Activated naive CD8-positive, alpha-beta T cell treated with anti-CD3 and anti-CD28 coated beads, Interleukin-2, amount 10 ng/mL, durations not matched to agents 7 days and 5 days (primary cell): ENCODE data around the gene ABCB1. TPM values are rescaled to one million over a fixed set of nuclear protein-coding genes. Genes with fewer than 3 reads are reported as not detected.

Experiments
- ATAC-seq: fragments of 150-1000 bp; cut with Tn5 transposase; one replicate; pipeline ENCODE4 v1.10.0; 2021; ENCODE audit warnings: low read depth, moderate library complexity
- POLR2A ChIA-PET: fragments of 350-600 bp; sonication (Branson Sonifier 250); formaldehyde crosslinking; loops from one replicate; lab custom pipeline; 2021; ENCODE audit warnings: antibody characterized with exemption; lab: Charles Lee
- DNase-seq: peaks from one replicate; pipeline ENCODE4 v3.0.0; 2021
- H3K27ac Mint-ChIP-seq: one replicate; pipeline ENCODE4 v1.8.0; 2022; ENCODE audit warnings: mild to moderate bottlenecking, mixed read lengths
- H3K27me3 Mint-ChIP-seq: one replicate; pipeline ENCODE4 v1.8.0; 2022; ENCODE audit warnings: mild to moderate bottlenecking, moderate library complexity, mixed read lengths
- H3K36me3 Mint-ChIP-seq: one replicate; pipeline ENCODE4 v1.8.0; 2021; ENCODE audit warnings: mild to moderate bottlenecking, mixed read lengths
- H3K4me1 Mint-ChIP-seq: one replicate; pipeline ENCODE4 v1.8.0; 2021; ENCODE audit warnings: mixed read lengths
- H3K4me3 Mint-ChIP-seq: one replicate; pipeline ENCODE4 v1.8.0; 2022; ENCODE audit warnings: mild to moderate bottlenecking, moderate library complexity, mixed read lengths
- H3K9me3 Mint-ChIP-seq: one replicate; pipeline ENCODE4 v1.8.0; 2021; ENCODE audit warnings: mixed read lengths
- total RNA-seq, 2 experiments: library from RNA; stranded (reverse); gene quantifications; one replicate each; pipeline ENCODE4 v1.2.3, GENCODE V29; 2021

Gene ABCB1
- total RNA-seq: 10 to 100 TPM; 30.8 to 35.0 TPM

DNA sequence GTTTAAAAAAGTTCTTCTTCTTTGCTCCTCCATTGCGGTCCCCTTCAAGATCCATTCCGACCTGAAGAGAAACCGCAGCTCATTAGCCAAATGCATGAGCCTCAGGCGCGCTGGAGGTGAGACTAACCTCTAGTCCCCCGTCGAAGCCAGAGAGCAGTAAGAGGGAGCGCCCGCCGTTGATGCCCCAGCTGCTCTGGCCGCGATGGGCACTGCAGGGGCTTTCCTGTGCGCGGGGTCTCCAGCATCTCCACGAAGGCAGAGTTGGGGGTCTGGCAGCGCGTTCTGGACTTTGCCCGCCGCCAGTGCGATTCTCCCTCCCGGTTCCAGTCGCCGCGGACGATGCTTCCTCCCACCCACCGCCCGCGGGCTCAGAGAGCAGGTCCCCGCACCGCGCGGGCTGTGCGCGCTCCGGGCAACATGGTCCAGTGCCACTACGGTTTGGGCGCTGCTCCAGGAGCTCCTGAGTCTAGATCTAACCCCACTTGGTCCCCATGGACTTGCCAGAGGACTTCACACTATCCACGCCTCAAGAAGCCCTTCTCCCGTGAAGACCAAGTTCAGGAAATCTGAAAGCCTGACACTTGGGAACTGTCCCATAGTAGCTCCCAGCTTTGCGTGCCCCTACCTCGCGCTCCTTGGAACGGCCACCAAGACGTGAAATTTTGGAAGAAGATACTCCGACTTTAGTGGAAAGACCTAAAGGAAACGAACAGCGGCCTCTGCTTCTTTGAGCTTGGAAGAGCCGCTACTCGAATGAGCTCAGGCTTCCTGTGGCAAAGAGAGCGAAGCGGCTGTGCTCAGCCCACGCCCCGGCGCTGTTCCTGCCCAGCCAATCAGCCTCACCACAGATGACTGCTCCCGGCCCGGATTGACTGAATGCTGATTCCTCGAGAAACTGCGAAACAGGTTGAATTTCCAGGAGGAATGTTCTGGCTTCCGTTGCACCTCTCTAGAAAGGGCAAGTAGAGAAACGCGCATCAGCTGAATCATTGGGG lies at the start of gene ABCB1:
Gene ABCB1 (minus strand): TSS at position 755 of the 995 bp plus-strand sequence. CDS start 700 bp downstream, at position 55.
- DNase-seq (peak; percentile 57), ATAC-seq (peak; percentile 87)
- POLR2A ChIA-PET: interaction anchor here (1.0 to 2.2 kb wide), 4 partner anchors 9 to 381 kb away, joined by 3 to 13 read pairs (median 3); partner anchors contain the start of genes DBF4, RUNDC3B, SLC25A40 and TMEM243
- Mint-ChIP-seq H3K27ac (peak within 1 kb of the TSS; percentile 67), H3K4me1 (peaks cover 10% of the 10 kb centered on the region), H3K27me3 (peaks cover 14% of the 10 kb centered on the region), H3K4me3 (peak within 1 kb of the TSS; percentile 64), H3K36me3 (no peaks in the 10 kb centered on the region), H3K9me3 (no peaks in the 10 kb centered on the region)

DNA sequence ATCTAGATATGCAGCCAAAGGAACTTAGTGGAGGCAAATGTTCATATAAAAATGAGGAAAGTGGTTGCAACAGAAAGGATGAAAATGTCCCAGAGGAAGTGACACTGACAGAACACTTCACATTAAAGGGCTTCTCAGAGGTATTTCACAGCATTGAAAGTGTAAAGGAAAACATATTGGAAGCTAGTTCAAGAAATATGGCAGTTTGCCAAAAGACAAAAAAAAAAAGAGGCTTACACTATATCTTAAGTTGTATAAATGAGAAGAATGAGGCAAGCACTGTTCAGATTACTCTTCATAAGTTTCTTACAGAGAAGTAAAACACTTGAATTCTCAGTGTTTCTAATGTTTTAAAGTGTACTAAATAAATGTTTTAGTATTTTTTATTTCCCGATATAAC lies 47.6 kb upstream of the ABCB1 start:
- no peaks in the 10 kb centered on the region for H3K36me3 Mint-ChIP-seq
- no peak overlapping the region for H3K27ac Mint-ChIP-seq
- ATAC-seq (no peak), DNase-seq (no peak)
- H3K4me3 Mint-ChIP-seq: no peak overlapping the region
- H3K4me1 Mint-ChIP-seq: no peaks in the 10 kb centered on the region
- H3K9me3 Mint-ChIP-seq: no peaks in the 10 kb centered on the region
- POLR2A ChIA-PET: no interaction called here
- no peaks in the 10 kb centered on the region for H3K27me3 Mint-ChIP-seq

GRCh38 chr7:87645446-87645845 lies 44.8 kb upstream of the ABCB1 start:
- POLR2A ChIA-PET: no interaction called here
- H3K27ac Mint-ChIP-seq: no peak overlapping the region
- H3K27me3 Mint-ChIP-seq: no peaks in the 10 kb centered on the region
- no peak overlapping the region for H3K4me3 Mint-ChIP-seq
- no peaks in the 10 kb centered on the region for H3K9me3 Mint-ChIP-seq
- H3K4me1 Mint-ChIP-seq: no peaks in the 10 kb centered on the region
- no peak for ATAC-seq
- no peaks in the 10 kb centered on the region for H3K36me3 Mint-ChIP-seq
- DNase-seq: no peak

DNA sequence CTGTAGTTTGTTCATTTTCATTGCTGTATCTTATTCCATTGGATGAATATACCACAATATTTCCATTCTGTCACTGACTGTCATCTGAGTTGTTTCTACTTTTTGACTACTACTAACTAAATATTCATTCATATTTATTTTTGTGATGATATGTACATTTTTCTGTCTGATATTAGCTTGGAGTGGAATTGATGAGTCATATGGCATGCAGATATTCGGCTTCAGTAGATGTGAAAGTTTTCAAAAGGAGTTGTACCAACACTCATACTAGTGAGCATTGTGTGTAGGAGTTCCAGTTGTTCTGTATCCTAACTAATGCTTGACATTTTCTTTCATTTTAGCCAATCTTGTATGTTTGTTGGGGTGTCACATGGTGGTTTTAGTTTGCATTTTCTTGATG lies 35.2 kb upstream of the ABCB1 start:
- H3K27me3 Mint-ChIP-seq: peaks cover 4% of the 10 kb centered on the region

GRCh38 chr7:87628780-87629569 lies 28.3 kb upstream of the ABCB1 start:
- H3K27ac Mint-ChIP-seq: no peak overlapping the region

More for the DNA sequence above, 35.2 kb upstream of the ABCB1 start:
- H3K9me3 Mint-ChIP-seq: peaks cover 6% of the 10 kb centered on the region
- H3K4me1 Mint-ChIP-seq: no peaks in the 10 kb centered on the region
- DNase-seq (no peak), ATAC-seq (no peak)
- POLR2A ChIA-PET: no interaction called here
- no peak overlapping the region for H3K27ac Mint-ChIP-seq
- peaks cover 2% of the 10 kb centered on the region for H3K36me3 Mint-ChIP-seq
- no peak overlapping the region for H3K4me3 Mint-ChIP-seq

GRCh38 chr7:87627634-87627994 lies 26.9 kb upstream of the ABCB1 start:
- DNase-seq: no peak

More at GRCh38 chr7:87628780-87629569, 28.3 kb upstream of the ABCB1 start:
- Mint-ChIP-seq H3K4me1 (peaks cover 11% of the 10 kb centered on the region), H3K4me3 (peak overlapping the region; percentile 88), H3K9me3 (no peaks in the 10 kb centered on the region), H3K36me3 (no peaks in the 10 kb centered on the region), H3K27me3 (peaks cover 25% of the 10 kb centered on the region)
- ATAC-seq (peak; percentile 13), DNase-seq (no peak)
- POLR2A ChIA-PET: interaction anchor here (2.2 kb wide), 1 partner anchor 28 kb away, joined by 13 read pairs; the partner anchor contains the start of gene ABCB1

DNA sequence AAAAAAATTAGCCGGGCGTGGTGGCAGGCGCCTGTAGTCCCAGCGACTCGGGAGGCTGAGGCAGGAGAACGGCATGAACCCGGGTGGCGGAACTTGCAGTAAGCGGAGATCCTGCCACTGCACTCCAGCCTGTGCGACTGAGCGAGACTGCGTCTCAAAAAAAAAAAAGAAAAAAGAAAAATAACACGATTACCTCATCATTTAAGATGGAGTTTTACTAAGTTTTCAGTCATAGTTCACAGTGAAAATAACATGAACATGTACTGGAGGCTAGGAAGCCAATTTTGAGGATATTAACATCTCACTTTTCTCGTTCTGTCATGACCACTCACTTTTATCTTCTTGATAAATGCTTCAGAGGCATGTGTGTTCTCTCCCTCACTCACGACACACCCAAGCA lies 24.4 kb upstream of the ABCB1 start:
- H3K36me3 Mint-ChIP-seq: no peaks in the 10 kb centered on the region
- no peak overlapping the region for H3K27ac Mint-ChIP-seq
- H3K4me1 Mint-ChIP-seq: peaks cover 11% of the 10 kb centered on the region
- H3K27me3 Mint-ChIP-seq: peaks cover 25% of the 10 kb centered on the region
- no peak overlapping the region for H3K4me3 Mint-ChIP-seq
- ATAC-seq: no peak
- H3K9me3 Mint-ChIP-seq: no peaks in the 10 kb centered on the region
- no peak for DNase-seq
- POLR2A ChIA-PET: no interaction called here

More at GRCh38 chr7:87627634-87627994, 26.9 kb upstream of the ABCB1 start:
- ATAC-seq: peak; percentile 32
- POLR2A ChIA-PET: interaction anchor here (0.6 to 2.2 kb wide), 2 partner anchors 27 to 35 kb away, joined by 3 to 13 read pairs; partner anchors contain the start of gene ABCB1
- Mint-ChIP-seq H3K4me1 (peaks cover 11% of the 10 kb centered on the region), H3K4me3 (peak overlapping the region; percentile 88), H3K9me3 (no peaks in the 10 kb centered on the region), H3K27me3 (peaks cover 27% of the 10 kb centered on the region), H3K27ac (no peak overlapping the region), H3K36me3 (no peaks in the 10 kb centered on the region)

DNA sequence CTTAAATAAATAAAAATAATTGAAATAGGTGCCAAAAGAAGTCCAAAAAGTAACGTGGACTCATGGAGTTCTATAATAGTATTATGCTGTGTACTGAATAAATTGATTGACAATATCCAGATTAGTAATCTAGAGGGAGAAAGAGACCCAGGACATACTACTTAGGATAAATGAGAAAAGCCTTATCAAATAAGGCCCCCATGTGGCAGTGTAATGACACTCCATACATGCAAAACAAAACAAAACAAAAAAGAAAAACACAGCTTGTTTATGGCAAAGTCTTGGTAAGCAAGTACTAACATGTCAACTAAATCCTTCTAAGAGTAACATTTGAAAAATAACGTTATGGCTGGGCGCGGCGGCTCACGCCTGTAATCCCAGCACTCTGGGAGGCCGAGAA lies 23.9 kb upstream of the ABCB1 start:
- H3K4me1 Mint-ChIP-seq: peaks cover 11% of the 10 kb centered on the region
- no peak overlapping the region for H3K27ac Mint-ChIP-seq
- ATAC-seq (no peak), DNase-seq (no peak)
- POLR2A ChIA-PET: no interaction called here
- H3K4me3 Mint-ChIP-seq: no peak overlapping the region
- no peaks in the 10 kb centered on the region for H3K9me3 Mint-ChIP-seq
- H3K27me3 Mint-ChIP-seq: peaks cover 24% of the 10 kb centered on the region
- H3K36me3 Mint-ChIP-seq: no peaks in the 10 kb centered on the region

DNA sequence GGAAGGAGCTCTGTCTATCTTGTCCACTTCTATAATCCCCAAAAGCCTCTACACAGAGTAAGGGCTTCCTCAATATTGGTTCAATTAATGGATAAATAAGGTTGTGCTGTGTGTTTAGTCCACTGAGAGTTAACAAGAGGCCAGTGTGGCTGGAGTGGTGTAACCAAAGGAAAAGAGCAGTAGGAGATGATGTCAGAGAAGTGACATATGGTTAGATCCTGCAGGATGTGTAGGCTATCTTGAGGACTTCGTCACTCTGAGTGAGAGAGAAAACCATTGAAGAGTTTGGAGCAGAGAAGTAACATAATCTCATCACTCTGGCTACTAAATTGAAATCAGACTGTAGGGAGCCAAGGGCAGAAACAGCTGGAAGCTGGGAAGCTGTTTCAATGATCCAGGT lies 14.5 kb upstream of the ABCB1 start:
- no peaks in the 10 kb centered on the region for H3K4me1 Mint-ChIP-seq
- ATAC-seq (no peak), DNase-seq (no peak)
- H3K27me3 Mint-ChIP-seq: peaks cover 11% of the 10 kb centered on the region
- no peaks in the 10 kb centered on the region for H3K36me3 Mint-ChIP-seq
- POLR2A ChIA-PET: interaction anchor here (0.6 kb wide), 1 partner anchor 711 kb away, joined by 3 read pairs; no protein-coding TSS in a partner anchor
- H3K27ac Mint-ChIP-seq: no peak overlapping the region
- H3K4me3 Mint-ChIP-seq: no peak overlapping the region
- no peaks in the 10 kb centered on the region for H3K9me3 Mint-ChIP-seq

DNA sequence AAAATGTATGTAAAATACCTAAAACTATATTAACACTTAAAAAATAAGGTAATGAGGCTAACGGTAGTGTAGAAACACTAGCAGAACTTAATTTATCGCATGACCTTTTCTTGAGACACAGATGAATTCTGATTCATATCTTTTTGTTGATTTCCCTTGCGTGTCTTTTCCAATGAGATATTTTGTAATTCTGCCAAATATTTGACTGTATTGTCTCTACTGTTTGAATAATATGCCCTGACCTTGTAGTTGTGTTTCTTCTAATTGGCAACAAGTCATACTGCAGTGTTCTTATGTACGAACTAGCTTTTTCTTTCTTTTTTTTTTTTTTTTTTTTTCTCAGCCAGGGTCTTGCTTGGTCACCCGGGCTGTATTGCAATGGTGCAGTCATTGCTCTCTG lies 9.2 kb upstream of the ABCB1 start:
- Mint-ChIP-seq H3K27ac (no peak overlapping the region), H3K4me3 (no peak overlapping the region), H3K9me3 (no peaks in the 10 kb centered on the region), H3K27me3 (peaks cover 22% of the 10 kb centered on the region), H3K36me3 (no peaks in the 10 kb centered on the region), H3K4me1 (no peaks in the 10 kb centered on the region)
- ATAC-seq (no peak), DNase-seq (no peak)
- POLR2A ChIA-PET: no interaction called here

GRCh38 chr7:87608431-87608830 lies 7.7 kb upstream of the ABCB1 start:
- ATAC-seq: no peak
- Mint-ChIP-seq H3K36me3 (no peaks in the 10 kb centered on the region), H3K4me1 (no peaks in the 10 kb centered on the region), H3K27ac (no peak overlapping the region), H3K9me3 (no peaks in the 10 kb centered on the region), H3K4me3 (no peak overlapping the region), H3K27me3 (peaks cover 26% of the 10 kb centered on the region)
- no peak for DNase-seq
- POLR2A ChIA-PET: no interaction called here

DNA sequence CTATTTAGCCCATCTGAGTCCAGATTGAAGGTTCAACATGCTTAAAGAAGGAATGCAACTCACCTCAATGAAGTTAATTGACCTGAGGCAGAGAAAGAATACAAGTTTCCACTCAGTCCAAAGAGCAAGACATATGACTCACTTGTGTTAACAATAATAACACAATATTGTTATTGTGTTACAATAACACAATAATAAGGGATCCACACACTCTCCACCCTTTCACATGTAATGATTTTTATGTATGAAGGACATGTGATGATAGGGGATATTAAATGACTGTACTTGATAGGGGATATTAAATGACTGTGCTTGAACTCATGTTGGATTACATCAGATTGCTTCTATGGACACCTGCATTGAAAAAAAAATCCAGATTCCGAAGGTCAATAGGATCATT lies 3.6 kb upstream of the ABCB1 start:
- no peaks in the 10 kb centered on the region for H3K36me3 Mint-ChIP-seq
- no peak overlapping the region for H3K27ac Mint-ChIP-seq
- no peak overlapping the region for H3K4me3 Mint-ChIP-seq
- H3K9me3 Mint-ChIP-seq: no peaks in the 10 kb centered on the region
- H3K4me1 Mint-ChIP-seq: peaks cover 5% of the 10 kb centered on the region
- POLR2A ChIA-PET: no interaction called here
- ATAC-seq (no peak), DNase-seq (no peak)
- peaks cover 27% of the 10 kb centered on the region for H3K27me3 Mint-ChIP-seq

GRCh38 chr7:87599336-87599735 lies 1.3 kb downstream of the ABCB1 start:
- Mint-ChIP-seq H3K27me3 (peaks cover 13% of the 10 kb centered on the region), H3K27ac (peak overlapping the region; percentile 4), H3K4me1 (peaks cover 12% of the 10 kb centered on the region), H3K9me3 (no peaks in the 10 kb centered on the region), H3K4me3 (peak overlapping the region; percentile 64), H3K36me3 (no peaks in the 10 kb centered on the region)
- POLR2A ChIA-PET: interaction anchor here (2.2 kb wide), 1 partner anchor 29 kb away, joined by 13 read pairs; the partner anchor contains the start of gene RUNDC3B
- DNase-seq: peak; percentile 49
- ATAC-seq: peak; percentile 59
